HEK293 (cell line): Measurements from ENCODE around the gene CMBL.

Experiments used
- GLIS1 ChIP-seq: fragments of 450-650 bp; formaldehyde crosslinking; IDR thresholded peaks from 2 replicates; pipeline ENCODE4 v1.5.1; 2016; ENCODE audit warnings: missing biosample characterization, missing genetic modification characterization
- REPIN1 ChIP-seq: fragments of 450-650 bp; formaldehyde crosslinking; IDR thresholded peaks from 2 replicates; pipeline ENCODE4 v1.5.1; 2017; ENCODE audit warnings: missing biosample characterization, missing genetic modification characterization, low read depth
- TCF7L2 ChIP-seq: IDR thresholded peaks from 2 replicates; pipeline ENCODE4 v1.6.1; 2011; ENCODE audit warnings: low read depth, mild to moderate bottlenecking, inconsistent platforms, low read length, moderate library complexity, borderline replicate concordance
- ZNF544 ChIP-seq: fragments of 450-650 bp; formaldehyde crosslinking; IDR thresholded peaks from 2 replicates; pipeline ENCODE4 v1.5.0; 2017; ENCODE audit warnings: missing biosample characterization, missing genetic modification characterization
- TF ChIP-seq, protein P1 (sequence below): fragments of 450-650 bp; formaldehyde crosslinking; IDR thresholded peaks from 2 replicates; pipeline ENCODE4 v1.5.1; 2016; ENCODE audit warnings: missing biosample characterization, missing genetic modification characterization

DNA sequence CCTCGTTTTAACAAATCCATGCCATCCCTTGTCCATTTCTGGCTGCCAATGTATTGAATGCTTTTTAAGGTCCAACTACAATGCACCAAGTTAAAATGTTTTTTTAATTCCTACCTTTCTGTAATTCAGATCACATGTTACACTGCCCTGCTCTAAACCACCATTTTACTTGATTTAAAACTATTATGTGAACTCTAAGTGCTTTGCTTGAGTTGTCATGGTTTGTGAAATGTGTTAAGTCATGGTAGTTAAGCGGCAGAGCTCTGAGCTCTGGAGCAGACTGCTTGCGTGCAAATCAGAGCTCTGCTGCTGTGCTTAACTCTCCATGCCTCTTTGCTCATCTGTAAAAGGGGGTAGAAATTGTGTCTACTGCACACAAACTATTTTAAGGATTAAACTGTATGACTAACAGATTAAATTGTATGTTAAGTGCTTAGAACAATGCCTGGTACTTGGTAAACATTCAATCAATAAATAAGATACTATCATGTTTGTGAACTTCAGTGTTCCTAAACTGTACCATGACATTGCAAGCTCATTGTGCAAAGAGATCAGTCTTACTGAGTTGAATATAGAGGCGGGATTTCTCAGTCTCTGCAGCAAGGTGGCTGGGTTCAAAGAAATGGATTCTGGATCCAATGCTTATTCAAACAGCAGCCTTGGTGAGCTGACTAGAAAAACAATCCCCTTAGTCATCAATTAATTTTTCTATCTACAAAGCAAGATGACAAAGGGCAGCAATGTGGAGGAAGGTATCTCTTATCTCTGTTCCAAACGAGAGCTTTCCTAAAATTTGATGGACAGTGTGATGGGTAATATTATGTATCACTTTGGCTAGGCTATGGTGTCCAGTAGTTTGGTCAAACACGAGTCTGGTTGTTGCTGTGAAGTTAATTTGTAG lies 16.1 kb upstream of the CMBL start:
- TF ChIP-seq REPIN1 (tag by site-specific recombination) (no peak), TCF7L2 (no peak), ZNF544 (tag by site-specific recombination) (no peak), GLIS1 (tag by site-specific recombination) (no peak)
- TF ChIP-seq, protein P1, sequence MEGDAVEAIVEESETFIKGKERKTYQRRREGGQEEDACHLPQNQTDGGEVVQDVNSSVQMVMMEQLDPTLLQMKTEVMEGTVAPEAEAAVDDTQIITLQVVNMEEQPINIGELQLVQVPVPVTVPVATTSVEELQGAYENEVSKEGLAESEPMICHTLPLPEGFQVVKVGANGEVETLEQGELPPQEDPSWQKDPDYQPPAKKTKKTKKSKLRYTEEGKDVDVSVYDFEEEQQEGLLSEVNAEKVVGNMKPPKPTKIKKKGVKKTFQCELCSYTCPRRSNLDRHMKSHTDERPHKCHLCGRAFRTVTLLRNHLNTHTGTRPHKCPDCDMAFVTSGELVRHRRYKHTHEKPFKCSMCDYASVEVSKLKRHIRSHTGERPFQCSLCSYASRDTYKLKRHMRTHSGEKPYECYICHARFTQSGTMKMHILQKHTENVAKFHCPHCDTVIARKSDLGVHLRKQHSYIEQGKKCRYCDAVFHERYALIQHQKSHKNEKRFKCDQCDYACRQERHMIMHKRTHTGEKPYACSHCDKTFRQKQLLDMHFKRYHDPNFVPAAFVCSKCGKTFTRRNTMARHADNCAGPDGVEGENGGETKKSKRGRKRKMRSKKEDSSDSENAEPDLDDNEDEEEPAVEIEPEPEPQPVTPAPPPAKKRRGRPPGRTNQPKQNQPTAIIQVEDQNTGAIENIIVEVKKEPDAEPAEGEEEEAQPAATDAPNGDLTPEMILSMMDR (tag by site-specific recombination) = no peak
